ENCODE measurements around the gene UBE2B.

UBE2B gene

DNA sequence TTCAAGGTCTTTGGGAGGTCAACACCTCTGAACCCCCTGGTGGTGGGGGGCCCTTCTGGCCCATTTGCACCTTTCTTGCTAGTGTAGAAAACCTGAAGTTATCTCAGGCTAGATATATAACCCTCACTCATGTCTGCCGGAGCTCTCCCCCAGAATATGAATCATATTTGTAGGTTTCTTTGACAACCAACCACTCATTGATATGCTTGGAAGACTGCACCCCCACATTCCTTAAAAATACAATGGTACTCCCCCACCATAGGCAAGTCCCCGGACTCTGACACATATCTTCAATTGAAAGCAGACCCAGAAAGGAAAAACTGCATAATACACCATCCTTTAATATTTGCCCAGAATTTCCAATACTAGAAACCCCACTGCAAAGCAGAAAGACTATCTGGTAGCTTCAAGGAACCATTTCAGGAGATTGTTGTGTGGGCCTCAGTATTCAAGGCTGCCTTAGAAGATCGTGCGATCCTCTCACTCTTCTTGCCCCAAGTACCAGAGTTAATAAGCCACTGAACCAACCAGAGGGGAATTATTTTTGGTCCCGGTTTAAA is 978 bp upstream of the UBE2B start:
- Histone ChIP-seq H3K27ac (ENCODE audit: extremely low read depth, low read depth, low read length) (no peak overlapping the region; the same call in 1 of the 2 replicates), H3K36me3 (ENCODE audit: control insufficient read depth in 2 of 2, insufficient read depth in 1 of 2, low read length in 2 of 2) (peaks cover 7 to 15% of the 10 kb centered on the region in 2 experiments; a peak in 2 of 3 replicates), H3K9me3 (ENCODE audit: control insufficient read depth, insufficient read depth, low read depth, low read length) (no peaks in the 10 kb centered on the region), H3K4me1 (ENCODE audit: control insufficient read depth, insufficient read depth, low read length) (no peaks in the 10 kb centered on the region), H3K4me3 (ENCODE audit: low read depth, low read length) (peak overlapping the region; percentile 100)
- ChIA-PET CTCF (interaction anchor here (0.7 kb wide), 2 partner anchors 8 to 11 kb away, joined by 3 read pairs; no protein-coding TSS in a partner anchor), POLR2A (interaction anchor here (0.6 kb wide), 1 partner anchor 416 kb away, joined by 6 read pairs; no protein-coding TSS in a partner anchor)
- TF ChIP-seq ZSCAN16 (tag by site-specific recombination; IDR thresholded peaks at IDR 0.05) (no peak), ZNF354C (tag by site-specific recombination; IDR thresholded peaks at IDR 0.05; ENCODE audit: borderline replicate concordance, low read depth) (no peak), ZNF350 (tag by site-specific recombination; IDR thresholded peaks at IDR 0.05) (no peak), ZNF302 (tag by site-specific recombination; IDR thresholded peaks at IDR 0.05; ENCODE audit: low read depth) (no peak), ZNF600 (tag by site-specific recombination; IDR thresholded peaks at IDR 0.05) (no peak), ZNF24 (tag by site-specific recombination; IDR thresholded peaks at IDR 0.05) (no peak), ZNF138 (tag by site-specific recombination; IDR thresholded peaks at IDR 0.05; ENCODE audit: borderline replicate concordance) (no peak), ZNF404 (tag by site-specific recombination; IDR thresholded peaks at IDR 0.05) (no peak), ZNF670 (tag by site-specific recombination; IDR thresholded peaks at IDR 0.05; ENCODE audit: low read depth) (no peak), GLI2 (tag by site-specific recombination; IDR thresholded peaks at IDR 0.05; ENCODE audit: borderline replicate concordance, low read depth) (no peak), ZNF239 (tag by site-specific recombination; IDR thresholded peaks at IDR 0.05) (no peak), REPIN1 (tag by site-specific recombination; IDR thresholded peaks at IDR 0.05; ENCODE audit: low read depth) (no peak)
- TF ChIP-seq, protein P1, sequence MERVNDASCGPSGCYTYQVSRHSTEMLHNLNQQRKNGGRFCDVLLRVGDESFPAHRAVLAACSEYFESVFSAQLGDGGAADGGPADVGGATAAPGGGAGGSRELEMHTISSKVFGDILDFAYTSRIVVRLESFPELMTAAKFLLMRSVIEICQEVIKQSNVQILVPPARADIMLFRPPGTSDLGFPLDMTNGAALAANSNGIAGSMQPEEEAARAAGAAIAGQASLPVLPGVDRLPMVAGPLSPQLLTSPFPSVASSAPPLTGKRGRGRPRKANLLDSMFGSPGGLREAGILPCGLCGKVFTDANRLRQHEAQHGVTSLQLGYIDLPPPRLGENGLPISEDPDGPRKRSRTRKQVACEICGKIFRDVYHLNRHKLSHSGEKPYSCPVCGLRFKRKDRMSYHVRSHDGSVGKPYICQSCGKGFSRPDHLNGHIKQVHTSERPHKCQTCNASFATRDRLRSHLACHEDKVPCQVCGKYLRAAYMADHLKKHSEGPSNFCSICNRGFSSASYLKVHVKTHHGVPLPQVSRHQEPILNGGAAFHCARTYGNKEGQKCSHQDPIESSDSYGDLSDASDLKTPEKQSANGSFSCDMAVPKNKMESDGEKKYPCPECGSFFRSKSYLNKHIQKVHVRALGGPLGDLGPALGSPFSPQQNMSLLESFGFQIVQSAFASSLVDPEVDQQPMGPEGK (tag by site-specific recombination; IDR thresholded peaks at IDR 0.05): no peak

DNA sequence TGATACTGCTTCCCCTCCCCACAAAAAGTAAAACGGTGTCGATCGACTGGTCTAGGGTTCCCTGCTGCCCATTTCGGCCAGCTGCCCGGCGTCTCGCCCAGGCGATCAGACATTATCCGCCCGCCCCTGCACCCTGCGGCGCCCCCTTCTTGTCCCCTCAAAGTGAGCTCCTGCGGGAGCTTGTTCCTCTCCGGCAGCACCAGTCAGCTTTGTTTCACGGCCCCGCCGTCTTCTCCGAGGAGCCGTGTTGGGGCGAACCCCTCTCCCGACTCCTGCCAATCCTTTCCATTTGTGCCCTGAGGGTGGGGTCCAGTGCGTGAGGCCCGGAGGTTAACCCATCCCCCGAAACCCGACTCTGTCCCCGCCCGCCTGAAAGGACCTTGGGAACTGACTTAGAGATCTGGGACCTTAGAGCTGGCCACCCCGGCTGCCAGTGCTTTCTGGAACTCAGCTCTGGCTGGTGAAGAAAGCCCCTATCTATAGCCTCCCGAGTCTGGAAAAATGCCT is 518 bp downstream of the UBE2B start:
- Histone ChIP-seq H3K27ac (ENCODE audit: extremely low read depth, low read depth, low read length) (peak overlapping the region; percentile 90), H3K36me3 (ENCODE audit: control insufficient read depth in 2 of 2, insufficient read depth in 1 of 2, low read length in 2 of 2) (peaks cover 20 to 27% of the 10 kb centered on the region in 2 experiments), H3K4me3 (ENCODE audit: low read depth, low read length) (peak overlapping the region; percentile 100), H3K4me1 (ENCODE audit: control insufficient read depth, insufficient read depth, low read length) (no peaks in the 10 kb centered on the region), H3K9me3 (ENCODE audit: control insufficient read depth, insufficient read depth, low read depth, low read length) (no peaks in the 10 kb centered on the region)
- TF ChIP-seq ZNF791 (tag by site-specific recombination; IDR thresholded peaks at IDR 0.05) (no peak), ZNF837 (tag by site-specific recombination; IDR thresholded peaks at IDR 0.05) (no peak), ZNF600 (tag by site-specific recombination; IDR thresholded peaks at IDR 0.05) (0 out of 2 replicates have a peak, but pooled peaks have one; percentile 19), ZNF76 (tag by site-specific recombination; IDR thresholded peaks at IDR 0.05; ENCODE audit: borderline replicate concordance, low read depth) (no peak), KLF16 (tag by site-specific recombination; IDR thresholded peaks at IDR 0.05) (peak; percentile 16; the same call in 1 of the 2 replicates), ZNF335 (tag by site-specific recombination; conservative IDR thresholded peaks at IDR 0.05) (peak; percentile 93), ZNF561 (tag by site-specific recombination; IDR thresholded peaks at IDR 0.05; ENCODE audit: borderline replicate concordance) (peak; percentile 22; the same call in 1 of the 2 replicates), SP2 (tag by site-specific recombination; IDR thresholded peaks at IDR 0.05) (peak; percentile 29; the same call in 1 of the 2 replicates), ZNF266 (tag by site-specific recombination; IDR thresholded peaks at IDR 0.05; ENCODE audit: low read depth) (no peak), ZNF341 (tag by site-specific recombination; IDR thresholded peaks at IDR 0.05; ENCODE audit: low read depth) (no peak), GLI4 (tag by site-specific recombination; IDR thresholded peaks at IDR 0.05) (no peak), OVOL3 (tag by site-specific recombination; IDR thresholded peaks at IDR 0.05) (no peak)
- TF ChIP-seq, protein P2, sequence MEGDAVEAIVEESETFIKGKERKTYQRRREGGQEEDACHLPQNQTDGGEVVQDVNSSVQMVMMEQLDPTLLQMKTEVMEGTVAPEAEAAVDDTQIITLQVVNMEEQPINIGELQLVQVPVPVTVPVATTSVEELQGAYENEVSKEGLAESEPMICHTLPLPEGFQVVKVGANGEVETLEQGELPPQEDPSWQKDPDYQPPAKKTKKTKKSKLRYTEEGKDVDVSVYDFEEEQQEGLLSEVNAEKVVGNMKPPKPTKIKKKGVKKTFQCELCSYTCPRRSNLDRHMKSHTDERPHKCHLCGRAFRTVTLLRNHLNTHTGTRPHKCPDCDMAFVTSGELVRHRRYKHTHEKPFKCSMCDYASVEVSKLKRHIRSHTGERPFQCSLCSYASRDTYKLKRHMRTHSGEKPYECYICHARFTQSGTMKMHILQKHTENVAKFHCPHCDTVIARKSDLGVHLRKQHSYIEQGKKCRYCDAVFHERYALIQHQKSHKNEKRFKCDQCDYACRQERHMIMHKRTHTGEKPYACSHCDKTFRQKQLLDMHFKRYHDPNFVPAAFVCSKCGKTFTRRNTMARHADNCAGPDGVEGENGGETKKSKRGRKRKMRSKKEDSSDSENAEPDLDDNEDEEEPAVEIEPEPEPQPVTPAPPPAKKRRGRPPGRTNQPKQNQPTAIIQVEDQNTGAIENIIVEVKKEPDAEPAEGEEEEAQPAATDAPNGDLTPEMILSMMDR (tag by site-specific recombination; IDR thresholded peaks at IDR 0.05): 0 out of 2 replicates have a peak, but pooled peaks have one; percentile 3
- ChIA-PET POLR2A (interaction anchor here (0.5 to 2.0 kb wide), 15 partner anchors 9 to 532 kb away, joined by 3 to 9 read pairs (median 5); partner anchors contain the start of genes CDKN2AIPNL, JADE2 and SKP1), CTCF (interaction anchor here (0.6 to 1.7 kb wide), 7 partner anchors 15 to 215 kb away, joined by 3 to 6 read pairs (median 5); partner anchors contain the start of gene CDKN2AIPNL)

Data from HEK293 (cell line).